WTC11 (cell line): ENCODE results near the gene SLC11A2. TPM values are rescaled to one million over a fixed set of nuclear protein-coding genes. Genes with fewer than 3 reads are reported as not detected.
"Not testable (repeated sequence)": the region's sequence is repeated elsewhere in the genome, so short reads cannot be mapped to it uniquely, and the experiment has no call there.

Experiments
- ATAC-seq: fragments of 200-7000 bp; cut with Tn5 transposase; 2 replicates; pipeline ENCODE4 v1.10.0; 2021; ENCODE audit warnings: mild to moderate bottlenecking, moderate library complexity
- CTCF ChIA-PET: fragments of 300-600 bp; sonication (Branson Sonifier 250); formaldehyde crosslinking; loops from one replicate; lab custom pipeline; 2021; ENCODE audit warnings: antibody characterized with exemption; lab: Charles Lee
- POLR2A ChIA-PET: fragments of 350-600 bp; sonication (Branson Sonifier 250); formaldehyde crosslinking; loops from one replicate; lab custom pipeline; 2021; ENCODE audit warnings: antibody characterized with exemption; lab: Charles Lee
- DNase-seq: peaks from one replicate; pipeline ENCODE4 v3.0.0; 2021; ENCODE audit warnings: low spot score
- H3K27ac Mint-ChIP-seq: 2 replicates; pipeline ENCODE4 v1.8.0; 2021; ENCODE audit warnings: mixed read lengths
- H3K27me3 Mint-ChIP-seq: 2 replicates; pipeline ENCODE4 v1.8.0; 2021; ENCODE audit warnings: low read depth, mild to moderate bottlenecking, moderate library complexity, mixed read lengths
- H3K36me3 Mint-ChIP-seq: 2 replicates; pipeline ENCODE4 v1.8.0; 2021; ENCODE audit warnings: mixed read lengths
- H3K4me1 Mint-ChIP-seq: 2 replicates; pipeline ENCODE4 v1.8.0; 2022; ENCODE audit warnings: mixed read lengths
- H3K4me3 Mint-ChIP-seq: 2 replicates; pipeline ENCODE4 v1.8.0; 2021; ENCODE audit warnings: mild to moderate bottlenecking, moderate library complexity, mixed read lengths
- H3K9me3 Mint-ChIP-seq: 2 replicates; pipeline ENCODE4 v1.8.0; 2021; ENCODE audit warnings: mixed read lengths
- CTCF ChIP-seq: fragments of 200-600 bp; IDR thresholded peaks from 2 replicates; pipeline ENCODE4 v1.8.0; 2022; ENCODE audit warnings: antibody characterized with exemption
- EMX1 ChIP-seq: fragments of 250-450 bp; sonication (Bioruptor Pico); IDR thresholded peaks from 2 replicates; pipeline ENCODE4 v1.8.0; 2021; ENCODE audit warnings: mild to moderate bottlenecking
- ERG ChIP-seq: fragments of 250-450 bp; sonication (Bioruptor Pico); IDR thresholded peaks from 2 replicates; pipeline ENCODE4 v1.8.0; 2021; ENCODE audit warnings: mild to moderate bottlenecking
- FOXK1 ChIP-seq: sonication (generic); formaldehyde crosslinking; IDR thresholded peaks from 2 replicates; pipeline ENCODE4 v1.8.0; 2022; ENCODE audit warnings: mild to moderate bottlenecking, moderate library complexity, missing genetic modification reagents
- GRHL2 ChIP-seq: fragments of 250-450 bp; sonication (Bioruptor Pico); IDR thresholded peaks from 2 replicates; pipeline ENCODE4 v1.8.0; 2022; ENCODE audit warnings: mild to moderate bottlenecking, moderate library complexity; ENCODE audit not compliant: insufficient replicate concordance, severe bottlenecking
- GTF2I ChIP-seq: fragments of 250-450 bp; sonication (Bioruptor Pico); conservative IDR thresholded peaks from 2 replicates; pipeline ENCODE4 v1.4.0; 2021; ENCODE audit warnings: mild to moderate bottlenecking
- MAX ChIP-seq: sonication (generic); formaldehyde crosslinking; IDR thresholded peaks from 2 replicates; pipeline ENCODE4 v1.8.0; 2022; ENCODE audit warnings: mild to moderate bottlenecking, missing genetic modification reagents
- MYBL2 ChIP-seq: sonication (generic); formaldehyde crosslinking; IDR thresholded peaks from 2 replicates; pipeline ENCODE4 v1.8.1; 2023; ENCODE audit warnings: mild to moderate bottlenecking, moderate library complexity, missing genetic modification reagents
- RELA ChIP-seq: sonication (generic); formaldehyde crosslinking; IDR thresholded peaks from 2 replicates; pipeline ENCODE4 v1.8.1; 2022; ENCODE audit warnings: missing genetic modification reagents, mild to moderate bottlenecking, borderline replicate concordance
- RORB ChIP-seq: fragments of 250-450 bp; sonication (Bioruptor Pico); IDR thresholded peaks from 2 replicates; pipeline ENCODE4 v1.9.0; 2021; ENCODE audit warnings: mild to moderate bottlenecking
- SP1 ChIP-seq: sonication (generic); formaldehyde crosslinking; conservative IDR thresholded peaks from 2 replicates; pipeline ENCODE4 v1.8.1; 2022; ENCODE audit warnings: missing genetic modification reagents
- ZNF121 ChIP-seq: sonication (generic); formaldehyde crosslinking; IDR thresholded peaks from 2 replicates; pipeline ENCODE4 v1.8.0; 2023; ENCODE audit warnings: missing genetic modification reagents
- ZNF232 ChIP-seq: sonication (generic); formaldehyde crosslinking; IDR thresholded peaks from 2 replicates; pipeline ENCODE4 v1.8.0; 2022; ENCODE audit warnings: mild to moderate bottlenecking, missing genetic modification reagents
- ZNF396 ChIP-seq: fragments of 250-450 bp; sonication (Bioruptor Pico); IDR thresholded peaks from 2 replicates; pipeline ENCODE4 v1.8.0; 2021; ENCODE audit warnings: mild to moderate bottlenecking, moderate library complexity, borderline replicate concordance
- ZNF423 ChIP-seq: fragments of 250-450 bp; sonication (Bioruptor Pico); IDR thresholded peaks from 2 replicates; pipeline ENCODE4 v2.1.2; 2022; ENCODE audit warnings: mild to moderate bottlenecking, moderate library complexity
- ZNF532 ChIP-seq: fragments of 250-450 bp; sonication (Bioruptor Pico); IDR thresholded peaks from 2 replicates; pipeline ENCODE4 v1.9.0; 2021; ENCODE audit warnings: mild to moderate bottlenecking, borderline replicate concordance
- ZSCAN18 ChIP-seq: fragments of 250-450 bp; sonication (Bioruptor Pico); IDR thresholded peaks from 2 replicates; pipeline ENCODE4 v2.1.2; 2022; ENCODE audit warnings: mild to moderate bottlenecking, moderate library complexity
- total RNA-seq: library from RNA; stranded (reverse); gene quantifications from 3 replicates; pipeline ENCODE4 v1.2.3, GENCODE V29; 2021

SLC11A2 gene
- total RNA-seq, 1 experiment from 2014 or later: 58.0 TPM

GRCh38 chr12:50955288-50955687 is 70.9 kb downstream of the SLC11A2 start (continued):
- no peak for TF ChIP-seq MAX (CRISPR knock-in tag)
- no peak for TF ChIP-seq GTF2I (CRISPR knock-in tag)
- no peak for TF ChIP-seq ZNF423 (CRISPR knock-in tag)
- TF ChIP-seq SP1: no peak
- no peak for TF ChIP-seq FOXK1
- TF ChIP-seq RELA (CRISPR knock-in tag): no peak
- TF ChIP-seq ZNF532 (CRISPR knock-in tag): no peak
- TF ChIP-seq, all 79 proteins: peak for 0

GRCh38 chr12:50954789-50955188 is 71.4 kb downstream of the SLC11A2 start:
- H3K36me3 Mint-ChIP-seq, H3K4me1 Mint-ChIP-seq, DNase-seq, H3K4me3 Mint-ChIP-seq, CTCF ChIA-PET, H3K27ac Mint-ChIP-seq, POLR2A ChIA-PET, H3K27me3 Mint-ChIP-seq, ATAC-seq, H3K9me3 Mint-ChIP-seq: not testable (repeated sequence)

- Mint-ChIP-seq H3K9me3 (peaks cover 2% of the 10 kb centered on the region; the same call in 1 of the 2 replicates), H3K4me1 (0 out of 2 replicates have a peak, but pooled peaks cover 14% of the 10 kb centered on the region), H3K27ac (no peak overlapping the region), H3K36me3 (no peaks in the 10 kb centered on the region), H3K4me3 (no peak overlapping the region), H3K27me3 (no peaks in the 10 kb centered on the region)
- ATAC-seq: no peak
- POLR2A ChIA-PET: no interaction called here
- CTCF ChIA-PET: interaction anchor here (0.6 kb wide), 1 partner anchor 189 kb away, joined by 5 read pairs; the partner anchor contains the start of gene ATF1
- TF ChIP-seq SP1: no peak
- TF ChIP-seq EMX1 (CRISPR knock-in tag): no peak
- no peak for TF ChIP-seq ERG (CRISPR knock-in tag)
- no peak for TF ChIP-seq GRHL2 (CRISPR knock-in tag)
- TF ChIP-seq ZSCAN18: no peak
- no peak for TF ChIP-seq ZNF396 (CRISPR knock-in tag)
- TF ChIP-seq ZNF232 (CRISPR knock-in tag): no peak
- TF ChIP-seq CTCF: no peak
- no peak for TF ChIP-seq GTF2I (CRISPR knock-in tag)
- no peak for TF ChIP-seq RORB (CRISPR knock-in tag)
- no peak for TF ChIP-seq ZNF121 (CRISPR knock-in tag)
- no peak for TF ChIP-seq MYBL2 (CRISPR knock-in tag)
- DNase-seq: no peak
These were observed 73.1 kb downstream of the SLC11A2 start for GRCh38 chr12:50953047-50953446.
